H9 (cell line): ENCODE measurements around the gene CCDC150. TPM values are rescaled to one million over a fixed set of nuclear protein-coding genes. Genes with fewer than 3 reads are reported as not detected.
"Not testable (repeated sequence)": the region's sequence is repeated elsewhere in the genome, so short reads cannot be mapped to it uniquely, and the experiment has no call there.

Source experiments
- DNase-seq: peaks from one replicate; pipeline ENCODE4 v3.0.0-alpha.2; 2017
- H2AFZ ChIP-seq: one replicate; pipeline ENCODE4 v1.6.1; 2013; ENCODE audit warnings: mild to moderate bottlenecking, low read length, control low read depth, moderate library complexity
- H2AK5ac ChIP-seq: 2 replicates; pipeline ENCODE4 v1.6.1; 2013; ENCODE audit warnings: low read length, control low read depth, mixed read lengths; ENCODE audit not compliant: insufficient read length
- H2BK120ac ChIP-seq: one replicate; pipeline ENCODE4 v1.6.1; 2013; ENCODE audit warnings: low read depth, mild to moderate bottlenecking, low read length, control low read depth, inconsistent platforms; ENCODE audit not compliant: poor library complexity, severe bottlenecking
- H2BK12ac ChIP-seq: 2 replicates; pipeline ENCODE4 v1.6.1; 2013; ENCODE audit warnings: low read length, control low read depth, mixed read lengths, low read depth; ENCODE audit not compliant: insufficient read length
- H2BK15ac ChIP-seq: 2 replicates; pipeline ENCODE4 v1.6.1; 2013; ENCODE audit warnings: low read depth, low read length, control low read depth
- H2BK20ac ChIP-seq: one replicate; pipeline ENCODE4 v1.6.1; 2013; ENCODE audit warnings: low read depth, mild to moderate bottlenecking, low read length, control low read depth, inconsistent platforms; ENCODE audit not compliant: poor library complexity, severe bottlenecking
- H2BK5ac ChIP-seq: 2 replicates; pipeline ENCODE4 v1.6.1; 2013; ENCODE audit warnings: low read length, control low read depth, mixed read lengths; ENCODE audit not compliant: insufficient read length
- H3K14ac ChIP-seq: 2 replicates; pipeline ENCODE4 v1.6.1; 2013; ENCODE audit warnings: low read length, control low read depth; ENCODE audit not compliant: insufficient read depth
- H3K18ac ChIP-seq: 2 replicates; pipeline ENCODE4 v1.6.1; 2013; ENCODE audit warnings: low read depth, mild to moderate bottlenecking, mixed read lengths, low read length, control low read depth; ENCODE audit not compliant: insufficient read length
- H3K23ac ChIP-seq: 2 replicates; pipeline ENCODE4 v1.6.1; 2013; ENCODE audit warnings: low read length, control low read depth, mixed read lengths, low read depth; ENCODE audit not compliant: insufficient read length
- H3K23me2 ChIP-seq: 2 replicates; pipeline ENCODE4 v1.6.1; 2013; ENCODE audit warnings: low read depth, mild to moderate bottlenecking, mixed read lengths, low read length, control low read depth; ENCODE audit not compliant: insufficient read length, poor library complexity, severe bottlenecking
- H3K27ac ChIP-seq: 2 replicates; pipeline ENCODE4 v1.5.1; 2013; ENCODE audit warnings: low read length, control low read depth, mixed read lengths, low read depth; ENCODE audit not compliant: insufficient read length
- H3K27me3 ChIP-seq: 2 replicates; pipeline ENCODE4 v1.6.1; 2013; ENCODE audit warnings: low read length, control low read depth, inconsistent platforms; ENCODE audit not compliant: insufficient read depth
- H3K4ac ChIP-seq: 2 replicates; pipeline ENCODE4 v1.6.1; 2013; ENCODE audit warnings: low read depth, mild to moderate bottlenecking, control low read depth, inconsistent platforms, low read length, moderate library complexity
- H3K4me1 ChIP-seq: 2 replicates; pipeline ENCODE4 v1.6.1; 2013; ENCODE audit warnings: low read length, control low read depth, inconsistent platforms; ENCODE audit not compliant: insufficient read depth
- H3K4me2 ChIP-seq: 2 replicates; pipeline ENCODE4 v1.6.1; 2013; ENCODE audit warnings: low read length, control low read depth, mixed read lengths; ENCODE audit not compliant: insufficient read length, insufficient read depth
- H3K56ac ChIP-seq: 2 replicates; pipeline ENCODE4 v1.6.1; 2013; ENCODE audit warnings: low read depth, mild to moderate bottlenecking, mixed read lengths, low read length, control low read depth; ENCODE audit not compliant: insufficient read length
- H3K79me1 ChIP-seq: 2 replicates; pipeline ENCODE4 v1.6.1; 2013; ENCODE audit warnings: low read depth, mild to moderate bottlenecking, moderate library complexity, low read length, control low read depth, inconsistent platforms; ENCODE audit not compliant: insufficient read depth, poor library complexity, severe bottlenecking
- H3K79me2 ChIP-seq: 2 replicates; pipeline ENCODE4 v1.6.1; 2013; ENCODE audit warnings: low read length, control low read depth, inconsistent platforms; ENCODE audit not compliant: insufficient read depth
- H3K9ac ChIP-seq: 2 replicates; pipeline ENCODE4 v1.6.1; 2013; ENCODE audit warnings: low read length, control low read depth, mixed read lengths; ENCODE audit not compliant: insufficient read length; ENCODE audit errors: extremely low read depth
- H3K9me3 ChIP-seq: one replicate; pipeline ENCODE4 v1.6.1; 2013; ENCODE audit warnings: low read depth, low read length, inconsistent platforms; ENCODE audit not compliant: control insufficient read depth
- H3T11ph ChIP-seq: one replicate; pipeline ENCODE4 v1.6.1; 2013; ENCODE audit warnings: mild to moderate bottlenecking, low read length, control low read depth, inconsistent platforms
- H4K20me1 ChIP-seq: one replicate; pipeline ENCODE4 v1.6.1; 2013; ENCODE audit not compliant: control insufficient read depth, insufficient read length, insufficient read depth
- H4K5ac ChIP-seq: 2 replicates; pipeline ENCODE4 v1.6.1; 2013; ENCODE audit warnings: low read depth, mild to moderate bottlenecking, mixed read lengths, low read length, control low read depth; ENCODE audit not compliant: insufficient read length
- H4K8ac ChIP-seq: replicated peaks from 2 replicates; pipeline ENCODE4 v1.6.1; 2013; ENCODE audit warnings: low read length, control low read depth, mixed read lengths, low read depth; ENCODE audit not compliant: insufficient read length
- H4K91ac ChIP-seq: 2 replicates; pipeline ENCODE4 v1.6.1; 2013; ENCODE audit warnings: low read depth, mild to moderate bottlenecking, moderate library complexity, mixed read lengths, low read length, control low read depth; ENCODE audit not compliant: insufficient read length
- H3K27ac Mint-ChIP-seq, 3 experiments: 2 replicates in 2 of 3; 3 replicates in 1 of 3; pipeline ENCODE4 v1.8.0; 2020 to 2021; ENCODE audit warnings: mixed read lengths in 3 of 3, mild to moderate bottlenecking in 1 of 3, moderate library complexity in 1 of 3
- H3K27me3 Mint-ChIP-seq: 2 replicates; pipeline ENCODE4 v1.8.0; 2021; ENCODE audit warnings: low read depth, mild to moderate bottlenecking, moderate library complexity, mixed read lengths
- H3K36me3 Mint-ChIP-seq, 3 experiments: 2 replicates in 2 of 3; 3 replicates in 1 of 3; pipeline ENCODE4 v1.8.0; 2020 to 2021; ENCODE audit warnings: low read depth in 3 of 3, mixed read lengths in 3 of 3; ENCODE audit not compliant: insufficient read depth in 1 of 3
- H3K4me1 Mint-ChIP-seq, 2 experiments: 2 replicates each; pipeline ENCODE4 v1.8.0; 2020; ENCODE audit warnings: mixed read lengths in 2 of 2
- H3K4me3 Mint-ChIP-seq, 2 experiments: 2 replicates in 1 of 2; 3 replicates in 1 of 2; pipeline ENCODE4 v1.8.0; 2020 to 2021; ENCODE audit warnings: mild to moderate bottlenecking in 2 of 2, mixed read lengths in 2 of 2, moderate library complexity in 1 of 2
- H3K9me3 Mint-ChIP-seq, 2 experiments: 2 replicates in 1 of 2; 3 replicates in 1 of 2; pipeline ENCODE4 v1.8.0; 2020; ENCODE audit warnings: mild to moderate bottlenecking in 2 of 2, mixed read lengths in 2 of 2, moderate library complexity in 1 of 2
- CTCF ChIP-seq: fragments of 200-600 bp; sonication (generic); conservative IDR thresholded peaks from 3 replicates; pipeline ENCODE4 v1.8.0; 2021; ENCODE audit warnings: antibody characterized with exemption, mild to moderate bottlenecking
- WGBS: extraction: QIAGEN DNeasy Blood & Tissue Kit; methylation state at CpG from one replicate; pipeline ENCODE4 v1.1.7; 2013; ENCODE audit warnings: missing lambda C conversion rate, low lambda C conversion rate, mixed read lengths; ENCODE audit not compliant: insufficient read length; ENCODE audit errors: extremely low coverage; 5-methylcytosine and 5-hydroxymethylcytosine counted together
- total RNA-seq: library from RNA; stranded (reverse); gene quantifications from 2 replicates; pipeline ENCODE4 v1.2.1, GENCODE V29; 2021

CCDC150 gene
- total RNA-seq, 1 experiment from 2014 or later: 26.2 TPM

GRCh38 chr2:196607073-196607472, 32.4 kb upstream of the CCDC150 start:
- H3T11ph ChIP-seq: no peak overlapping the region
- H4K5ac ChIP-seq: no peak overlapping the region
- no peak overlapping the region for H3K18ac ChIP-seq
- H2BK15ac ChIP-seq: no peak overlapping the region
- no peaks in the 10 kb centered on the region for H3K27me3 ChIP-seq
- H3K56ac ChIP-seq: no peak overlapping the region
- Mint-ChIP-seq H3K27ac (no peak overlapping the region), H3K36me3 (no peaks in the 10 kb centered on the region), H3K27me3 (no peaks in the 10 kb centered on the region; the same call in 1 of the 2 replicates), H3K4me3 (no peak overlapping the region), H3K4me1 (peaks cover 0 to 2% of the 10 kb centered on the region in 2 experiments; a peak in 1 of 4 replicates), H3K9me3 (no peaks in the 10 kb centered on the region)
- H3K79me2 ChIP-seq: no peaks in the 10 kb centered on the region
- no peak overlapping the region for H3K23ac ChIP-seq
- H3K4ac ChIP-seq: no peak overlapping the region
- no peak overlapping the region for H2AFZ ChIP-seq
- H4K20me1 ChIP-seq: no peaks in the 10 kb centered on the region
- H4K91ac ChIP-seq: no peak overlapping the region
- no peak overlapping the region for H3K27ac ChIP-seq
- H2BK12ac ChIP-seq: no peak overlapping the region
- no peaks in the 10 kb centered on the region for H3K79me1 ChIP-seq
- no peaks in the 10 kb centered on the region for H3K23me2 ChIP-seq
- H3K4me2 ChIP-seq: no peak overlapping the region
- H2BK20ac ChIP-seq: no peak overlapping the region
- H3K9ac ChIP-seq: no peak overlapping the region
- TF ChIP-seq CTCF: no peak
- no peak overlapping the region for H2BK5ac ChIP-seq
- no peak overlapping the region for H4K8ac ChIP-seq
- no peak overlapping the region for H3K14ac ChIP-seq
- no peak overlapping the region for H2AK5ac ChIP-seq
- H2BK120ac ChIP-seq: no peak overlapping the region
- WGBS: no CpG with 5 or more reads among the region's 3 CpGs
- H3K4me1 ChIP-seq: no peaks in the 10 kb centered on the region
- no peaks in the 10 kb centered on the region for H3K9me3 ChIP-seq
- DNase-seq: no peak

- H3K56ac ChIP-seq, H3K4me3 Mint-ChIP-seq, DNase-seq, H3K36me3 Mint-ChIP-seq, H3K4ac ChIP-seq, H3K9ac ChIP-seq, H3K18ac ChIP-seq, H4K8ac ChIP-seq, H2BK20ac ChIP-seq, H2BK15ac ChIP-seq, H3T11ph ChIP-seq, H3K4me1 Mint-ChIP-seq, H3K27ac Mint-ChIP-seq, H2BK120ac ChIP-seq, H3K27me3 ChIP-seq, H3K27me3 Mint-ChIP-seq, H2AK5ac ChIP-seq, H3K9me3 ChIP-seq, H4K91ac ChIP-seq, H3K23ac ChIP-seq, H3K23me2 ChIP-seq, H3K4me2 ChIP-seq, H2BK12ac ChIP-seq, H2BK5ac ChIP-seq, H3K4me1 ChIP-seq, H3K79me1 ChIP-seq, H3K27ac ChIP-seq, H3K79me2 ChIP-seq, H4K5ac ChIP-seq, H2AFZ ChIP-seq, H3K9me3 Mint-ChIP-seq, H3K14ac ChIP-seq, H4K20me1 ChIP-seq: not testable (repeated sequence)
- WGBS: no CpG with 5 or more reads among the region's 5 CpGs
Measured at GRCh38 chr2:196607896-196608295, 31.6 kb upstream of the CCDC150 start.
